Gastroesophageal sphincter (tissue), 3 donors: ENCODE results near the gene ADPRHL1.

ENCODE experiments used
- EP300 ChIP-seq: sonication (generic); formaldehyde crosslinking; IDR thresholded peaks from one replicate; pipeline ENCODE4 v1.6.1; 2017; ENCODE audit warnings: antibody characterized with exemption, mild to moderate bottlenecking
- POLR2A ChIP-seq, 2 donors: fragments of 450-650 bp; IDR thresholded peaks; one replicate each; pipeline ENCODE4 v1.6.1; 2017; ENCODE audit warnings: antibody characterized with exemption in 2 of 2, mild to moderate bottlenecking in 2 of 2, moderate library complexity in 1 of 2
- POLR2AphosphoS5 ChIP-seq: sonication (generic); formaldehyde crosslinking; IDR thresholded peaks from one replicate; pipeline ENCODE4 v1.6.1; 2017; ENCODE audit warnings: antibody characterized with exemption
- TF ChIP-seq, protein P1 (sequence below), 4 experiments: fragments of 200-600 bp in 2 of 4; fragments of 450-650 bp in 2 of 4; sonication (generic) in 1 of 4; IDR thresholded peaks; one replicate each; pipeline ENCODE4 v1.5.1; 2017 to 2019; ENCODE audit warnings: antibody characterized with exemption in 4 of 4, mild to moderate bottlenecking in 2 of 4, moderate library complexity in 2 of 4

DNA sequence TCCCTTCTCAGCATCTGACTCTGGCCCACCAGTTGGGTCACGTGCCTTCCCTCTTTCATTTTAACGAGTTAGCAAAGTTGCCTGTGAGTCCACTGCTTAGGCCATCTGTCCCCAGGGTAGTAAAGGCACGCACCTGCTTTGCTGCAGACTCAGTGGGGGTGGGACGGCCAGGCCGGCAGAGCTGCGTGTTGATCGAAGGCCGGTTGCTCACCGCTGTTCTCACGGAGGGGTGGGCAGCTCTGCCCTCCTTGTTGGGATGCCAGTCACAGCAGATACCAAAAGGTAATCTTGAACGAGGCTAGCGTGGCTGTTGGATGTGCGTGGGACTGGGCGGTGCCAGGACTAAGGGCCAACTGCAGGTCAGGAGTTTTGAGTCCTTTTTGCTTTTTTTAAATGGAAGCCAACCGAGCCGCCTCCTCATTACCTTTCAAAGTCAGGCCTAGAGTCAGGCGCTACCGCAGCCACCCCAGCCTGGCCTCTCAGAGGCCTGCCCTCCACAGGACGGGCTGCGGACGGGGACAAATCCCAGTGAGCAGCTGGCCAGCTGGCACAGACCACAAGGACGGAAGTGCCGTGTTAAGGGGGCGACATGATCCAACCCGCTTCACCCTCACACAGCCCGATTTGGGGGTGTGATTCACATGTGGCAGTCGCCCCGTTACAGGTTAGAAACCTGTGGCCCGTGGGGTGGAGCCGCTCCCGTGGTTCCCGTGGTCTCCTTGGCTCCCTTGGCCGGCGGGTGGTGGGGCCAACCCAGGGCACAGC, 20.6 kb downstream of the ADPRHL1 start:
- TF ChIP-seq, protein P1, sequence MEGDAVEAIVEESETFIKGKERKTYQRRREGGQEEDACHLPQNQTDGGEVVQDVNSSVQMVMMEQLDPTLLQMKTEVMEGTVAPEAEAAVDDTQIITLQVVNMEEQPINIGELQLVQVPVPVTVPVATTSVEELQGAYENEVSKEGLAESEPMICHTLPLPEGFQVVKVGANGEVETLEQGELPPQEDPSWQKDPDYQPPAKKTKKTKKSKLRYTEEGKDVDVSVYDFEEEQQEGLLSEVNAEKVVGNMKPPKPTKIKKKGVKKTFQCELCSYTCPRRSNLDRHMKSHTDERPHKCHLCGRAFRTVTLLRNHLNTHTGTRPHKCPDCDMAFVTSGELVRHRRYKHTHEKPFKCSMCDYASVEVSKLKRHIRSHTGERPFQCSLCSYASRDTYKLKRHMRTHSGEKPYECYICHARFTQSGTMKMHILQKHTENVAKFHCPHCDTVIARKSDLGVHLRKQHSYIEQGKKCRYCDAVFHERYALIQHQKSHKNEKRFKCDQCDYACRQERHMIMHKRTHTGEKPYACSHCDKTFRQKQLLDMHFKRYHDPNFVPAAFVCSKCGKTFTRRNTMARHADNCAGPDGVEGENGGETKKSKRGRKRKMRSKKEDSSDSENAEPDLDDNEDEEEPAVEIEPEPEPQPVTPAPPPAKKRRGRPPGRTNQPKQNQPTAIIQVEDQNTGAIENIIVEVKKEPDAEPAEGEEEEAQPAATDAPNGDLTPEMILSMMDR (IDR thresholded peaks at IDR 0.05) = no peak
- no peak for TF ChIP-seq POLR2A (IDR thresholded peaks at IDR 0.05)
- TF ChIP-seq POLR2AphosphoS5 = no peak
- TF ChIP-seq EP300 = no peak
